Esophagus mucosa (tissue), 1 donor: ENCODE data around the gene CREG2. TPM values are rescaled to one million over a fixed set of nuclear protein-coding genes. Genes with fewer than 3 reads are reported as not detected.

Experiments used
- ATAC-seq: fragments of 200-7000 bp; cut with Tn5 transposase; one replicate; pipeline ENCODE4 v1.9.1; 2020
- total RNA-seq: library from RNA; stranded (reverse); gene quantifications from one replicate; pipeline ENCODE4 v1.2.4, GENCODE V29; 2023
- donor health status: DM: yes; HTN: yes; CAD: no.

Gene CREG2
- total RNA-seq, 1 donor from 2014 or later, result 2.3 TPM

DNA sequence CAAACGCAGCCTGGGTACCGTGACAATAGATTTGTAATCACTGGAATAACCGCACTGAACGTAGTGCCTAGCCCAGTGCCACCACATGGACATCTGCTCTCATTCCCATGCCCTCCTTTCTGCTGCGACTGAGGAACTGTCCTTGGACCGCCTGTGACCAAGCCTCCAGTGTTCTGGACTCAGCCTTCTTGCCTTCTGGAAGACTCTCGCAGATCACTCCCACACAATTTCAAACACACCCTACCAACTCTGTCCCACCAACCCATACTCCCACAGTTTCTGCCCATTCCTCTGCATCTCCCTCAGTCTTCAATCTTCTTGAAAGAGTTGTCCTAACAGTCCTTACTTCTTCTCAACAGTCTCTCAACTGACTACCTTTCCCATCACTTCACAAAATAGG, 80.9 kb downstream of the CREG2 start:
- ATAC-seq, result no peak

DNA sequence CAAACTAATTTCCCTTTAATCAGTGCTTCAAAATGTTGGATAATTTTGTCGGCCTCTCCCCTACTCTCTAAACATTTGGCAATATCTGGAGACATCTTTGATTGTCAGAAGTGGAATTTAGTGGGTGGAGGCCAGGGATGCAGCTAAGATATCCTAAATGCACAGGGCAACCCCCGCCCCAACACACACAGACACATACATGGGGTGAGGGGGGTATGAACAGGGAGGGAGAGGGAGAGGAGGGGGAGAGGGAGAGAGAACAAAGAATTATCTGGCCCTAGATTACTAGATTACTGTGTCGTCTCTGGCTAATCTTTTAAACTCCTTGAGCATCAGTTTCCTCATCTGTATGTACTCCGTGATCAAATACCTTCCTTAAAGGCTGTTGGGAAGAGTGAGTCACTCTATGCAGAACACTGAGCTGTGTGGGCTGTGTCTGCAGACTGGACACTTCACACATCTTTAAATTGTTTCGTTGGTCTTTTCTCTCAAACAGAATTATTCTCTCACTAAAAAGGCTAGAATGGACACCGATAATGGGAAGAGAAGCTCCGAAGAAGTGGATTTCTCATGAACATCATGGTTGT, 81.7 kb downstream of the CREG2 start:
- ATAC-seq, result peak; percentile 55

DNA sequence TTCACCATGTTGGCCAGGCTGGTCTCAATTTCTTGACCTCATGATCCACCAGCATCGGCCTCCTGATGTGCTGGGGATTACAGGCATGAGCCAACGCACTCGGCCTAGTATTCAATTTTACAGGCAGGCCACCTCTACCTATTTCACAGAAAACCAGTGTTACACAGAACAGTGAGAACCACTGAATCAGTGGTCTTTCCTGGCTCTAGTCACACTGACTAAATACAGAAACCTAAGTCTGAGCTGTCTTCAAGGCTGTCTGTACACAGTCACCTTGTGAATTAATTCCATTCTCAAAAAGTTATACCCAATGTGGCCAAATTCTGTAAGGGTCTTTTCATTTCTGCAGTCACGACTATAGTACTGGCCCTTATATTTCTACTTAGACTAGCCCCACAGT, 82.3 kb downstream of the CREG2 start:
- ATAC-seq, result no peak

DNA sequence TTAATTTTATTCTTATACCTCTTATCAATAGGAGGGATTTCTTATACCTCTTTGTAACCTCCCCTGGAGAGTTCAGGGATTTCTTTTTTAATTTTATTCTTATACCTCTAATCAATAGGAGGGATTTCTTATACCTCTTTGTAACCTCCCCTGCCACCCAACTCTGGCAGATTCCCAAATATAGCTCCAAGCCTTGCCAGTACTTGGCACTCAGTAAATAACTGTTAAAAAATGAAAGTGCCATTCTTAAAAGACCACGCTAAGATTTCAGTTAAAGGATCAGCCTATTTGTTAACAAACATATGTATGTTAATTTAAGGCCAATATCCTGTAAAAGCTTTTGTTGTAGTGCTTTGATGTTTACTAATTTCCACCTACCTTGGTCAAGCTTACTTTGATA, 83.6 kb downstream of the CREG2 start:
- ATAC-seq, result no peak

DNA sequence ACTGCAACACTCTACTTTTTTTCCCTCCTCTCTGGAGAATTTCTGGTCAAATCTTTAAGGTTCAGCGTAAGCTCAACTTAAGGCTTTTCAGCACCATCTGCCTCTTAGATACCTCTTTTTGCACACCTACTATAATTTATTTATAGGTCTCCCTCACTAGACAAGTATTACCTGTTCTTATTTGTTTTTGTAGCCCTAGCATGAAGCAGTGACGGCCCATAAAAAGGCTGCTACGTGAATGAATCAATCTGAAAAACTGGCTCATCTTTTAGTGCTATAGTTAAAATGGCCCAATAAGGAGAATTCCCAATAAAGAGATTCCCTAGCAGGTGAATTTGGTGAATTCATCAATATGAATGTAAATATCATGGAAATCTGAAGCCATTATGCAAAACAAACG, 85.3 kb downstream of the CREG2 start:
- ATAC-seq, result peak; percentile 39

DNA sequence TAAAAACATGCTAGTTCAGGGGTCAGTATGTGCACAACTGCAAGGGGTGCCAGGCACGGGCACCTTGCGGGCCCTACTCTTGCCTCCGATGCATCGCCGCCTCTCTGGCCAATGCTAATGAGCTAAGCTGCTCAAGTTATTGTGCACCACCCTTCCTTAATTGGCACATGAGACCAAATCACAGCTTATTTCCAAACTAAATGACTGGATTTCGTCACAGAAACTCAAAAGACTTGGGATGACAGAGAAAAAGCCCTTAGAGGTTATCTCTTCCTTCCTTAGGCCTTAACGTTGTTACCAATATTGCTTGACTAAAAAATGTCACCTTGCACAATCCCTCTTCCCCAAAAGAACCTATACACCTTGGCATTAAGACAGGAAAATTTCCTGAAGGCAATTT, 86.5 kb downstream of the CREG2 start:
- no peak for ATAC-seq

DNA sequence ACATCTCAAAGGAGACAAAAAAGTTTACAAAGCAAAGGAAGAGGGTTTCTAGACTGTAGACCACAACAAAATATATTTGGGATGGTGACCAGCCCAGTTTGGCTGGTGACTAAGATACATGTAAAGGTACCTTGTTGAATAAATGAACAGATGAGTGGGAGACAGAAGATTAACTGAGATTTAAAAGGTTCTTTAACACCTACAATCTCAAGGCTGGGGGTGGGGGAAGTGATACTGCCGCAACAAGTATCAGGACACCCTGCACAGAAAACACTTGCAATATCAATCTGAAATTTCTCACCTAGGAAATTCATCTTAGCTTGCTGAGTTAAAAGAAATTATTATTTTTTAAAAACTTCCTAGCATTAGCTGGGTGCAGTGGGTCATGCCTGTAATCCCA, 87.1 kb downstream of the CREG2 start:
- ATAC-seq, result no peak

DNA sequence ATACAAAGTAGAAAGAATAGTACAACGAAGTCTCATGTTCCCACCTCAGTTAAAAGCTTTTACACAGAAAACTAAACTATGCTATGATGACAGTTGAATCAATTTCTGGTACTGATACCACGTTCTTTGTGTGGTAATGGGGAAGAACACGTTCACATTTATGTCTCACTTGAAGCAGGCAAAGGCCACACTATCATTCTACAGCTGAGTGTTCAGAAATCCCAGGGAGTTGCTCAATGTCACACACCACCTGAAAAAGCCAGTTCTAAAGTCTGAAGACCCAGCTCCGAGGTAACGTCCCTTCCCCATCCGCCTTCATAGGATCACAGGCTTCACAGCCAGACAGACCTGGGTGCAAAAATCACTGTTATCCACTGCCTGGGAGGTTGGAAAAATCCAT, 87.7 kb downstream of the CREG2 start:
- ATAC-seq, result no peak

DNA sequence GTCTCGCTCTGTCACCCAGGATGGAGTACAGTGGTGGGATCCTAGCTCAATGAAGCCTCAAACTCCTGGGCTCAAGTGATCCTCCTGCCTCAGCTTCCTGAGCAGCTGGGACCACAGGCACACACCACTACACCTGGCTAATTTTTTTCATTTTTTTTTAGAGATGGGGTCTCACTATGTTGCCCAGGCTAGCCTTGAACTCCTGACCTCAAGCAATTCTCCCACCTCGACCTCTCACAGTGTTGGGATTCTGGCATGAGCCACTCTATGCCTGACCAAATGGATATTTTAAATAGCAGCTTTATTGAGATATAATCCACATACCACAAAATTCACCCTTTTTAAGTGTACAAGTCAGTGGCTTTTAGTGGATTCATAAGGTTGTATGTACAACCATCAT, 89.9 kb downstream of the CREG2 start:
- no peak for ATAC-seq

DNA sequence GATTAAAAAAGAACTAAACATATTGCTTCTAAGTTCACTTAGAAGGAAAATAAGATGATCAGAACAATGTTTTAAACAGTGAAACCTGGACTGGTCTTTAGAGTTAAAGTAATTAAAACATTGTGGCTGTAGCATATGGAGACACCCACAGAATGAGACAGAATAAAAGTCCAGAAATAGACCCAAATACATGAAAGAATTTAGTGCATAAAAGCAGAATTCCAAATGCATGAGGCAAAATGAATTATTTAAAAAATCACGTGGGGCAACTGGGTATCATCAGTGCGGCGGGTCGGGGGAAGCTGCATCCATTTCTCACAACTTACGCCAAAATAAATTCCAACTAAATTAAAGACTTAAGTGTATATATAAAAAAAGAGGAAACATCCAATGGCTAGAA, 90.9 kb downstream of the CREG2 start:
- no peak for ATAC-seq

DNA sequence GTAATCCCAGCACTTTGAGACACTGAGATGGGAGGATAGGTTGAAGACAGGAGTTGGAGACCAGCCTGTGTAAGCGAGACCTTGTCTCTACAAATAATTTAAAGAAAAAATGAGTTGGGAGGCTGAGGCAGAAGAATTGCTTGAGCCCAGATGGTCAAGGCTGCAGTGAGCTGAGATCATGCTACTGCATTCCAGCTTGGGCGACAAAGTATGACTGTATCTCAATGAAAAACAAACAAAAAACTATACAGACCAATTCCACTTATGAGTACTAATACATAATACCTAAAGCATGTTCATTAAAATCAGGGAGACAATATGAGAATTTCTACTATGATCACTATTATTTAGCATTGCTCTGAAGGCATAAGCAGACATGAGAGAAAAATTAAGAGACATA, 91.4 kb downstream of the CREG2 start:
- no peak for ATAC-seq

Other genes starting within 250 kb of the CREG2 start
- 17.8 TPM for gene TBC1D8, start 236.1 kb downstream of the CREG2 start, total RNA-seq
- gene CNOT11, start 134.6 kb downstream of the CREG2 start, total RNA-seq, result 50.0 TPM
- 67.0 TPM for gene RNF149, start 78.8 kb downstream of the CREG2 start, total RNA-seq
- not detected for gene RFX8, start 87.6 kb upstream of the CREG2 start, total RNA-seq